Measurements from ENCODE around the gene PPDPF.

The PPDPF gene

GRCh38 chr20:63522981-63523611 is 2.5 kb downstream of the PPDPF start:
- DNase-seq, result no peak

- DNase-seq, result no peak
Measured at GRCh38 chr20:63525185-63525584, 4.6 kb downstream of the PPDPF start.

GRCh38 chr20:63525971-63526370 is 5.4 kb downstream of the PPDPF start:
- DNase-seq, result no peak

- DNase-seq, result no peak
Measured at GRCh38 chr20:63527184-63527583, 6.6 kb downstream of the PPDPF start.

GRCh38 chr20:63529180-63529860 is 8.8 kb downstream of the PPDPF start:
- no peak for DNase-seq

- DNase-seq, result no peak
Measured at GRCh38 chr20:63529861-63530787, 9.6 kb downstream of the PPDPF start.

- DNase-seq, result no peak
Measured at GRCh38 chr20:63530788-63531160, 10.2 kb downstream of the PPDPF start.

GRCh38 chr20:63531686-63532448 is 11.3 kb downstream of the PPDPF start:
- DNase-seq, result no peak

- DNase-seq, result no peak
Measured at GRCh38 chr20:63532449-63532971, 11.9 kb downstream of the PPDPF start.

- no peak for DNase-seq
Measured at GRCh38 chr20:63533388-63533787, 12.8 kb downstream of the PPDPF start.

GRCh38 chr20:63533871-63534393 is 13.4 kb downstream of the PPDPF start:
- DNase-seq, result no peak

- DNase-seq, result no peak
Measured at GRCh38 chr20:63534427-63534830, 13.9 kb downstream of the PPDPF start.

GRCh38 chr20:63534831-63535651 is 14.5 kb downstream of the PPDPF start:
- DNase-seq, result no peak

GRCh38 chr20:63536241-63536977 is 15.8 kb downstream of the PPDPF start:
- no peak for DNase-seq

- peak; percentile 73 for DNase-seq
Measured at GRCh38 chr20:63536997-63537524, 16.5 kb downstream of the PPDPF start, which contains the start of gene PTK6. Gene PTK6 (minus strand): TSS chr20:63537376. CDS start chr20:63537314, 62 bp downstream.

GRCh38 chr20:63537525-63538203 is 17.1 kb downstream of the PPDPF start:
- DNase-seq, result peak; percentile 93

GRCh38 chr20:63538204-63539091 is 17.9 kb downstream of the PPDPF start:
- peak; percentile 86 for DNase-seq

- no peak for DNase-seq
Measured at GRCh38 chr20:63539092-63539430, 18.5 kb downstream of the PPDPF start.
